Mammary epithelial cell (primary cell): ENCODE measurements around the gene UNC119.

Experiments used
- EZH2 ChIP-seq: IDR thresholded peaks from 2 replicates; pipeline ENCODE4 v1.6.1; 2012; ENCODE audit warnings: low read length, inconsistent platforms, borderline replicate concordance
- TF ChIP-seq, protein P1 (sequence below), 2 donors: IDR thresholded peaks in 1 of 2; conservative IDR thresholded peaks in 1 of 2; 2 replicates each; pipeline ENCODE4 v1.5.1; 2011 to 2012; ENCODE audit warnings: inconsistent platforms in 2 of 2, low read length in 2 of 2, mild to moderate bottlenecking in 2 of 2, control low read depth in 1 of 2, low read depth in 1 of 2; ENCODE audit not compliant: insufficient read depth in 1 of 2; ENCODE audit errors: extremely low read depth in 1 of 2

DNA sequence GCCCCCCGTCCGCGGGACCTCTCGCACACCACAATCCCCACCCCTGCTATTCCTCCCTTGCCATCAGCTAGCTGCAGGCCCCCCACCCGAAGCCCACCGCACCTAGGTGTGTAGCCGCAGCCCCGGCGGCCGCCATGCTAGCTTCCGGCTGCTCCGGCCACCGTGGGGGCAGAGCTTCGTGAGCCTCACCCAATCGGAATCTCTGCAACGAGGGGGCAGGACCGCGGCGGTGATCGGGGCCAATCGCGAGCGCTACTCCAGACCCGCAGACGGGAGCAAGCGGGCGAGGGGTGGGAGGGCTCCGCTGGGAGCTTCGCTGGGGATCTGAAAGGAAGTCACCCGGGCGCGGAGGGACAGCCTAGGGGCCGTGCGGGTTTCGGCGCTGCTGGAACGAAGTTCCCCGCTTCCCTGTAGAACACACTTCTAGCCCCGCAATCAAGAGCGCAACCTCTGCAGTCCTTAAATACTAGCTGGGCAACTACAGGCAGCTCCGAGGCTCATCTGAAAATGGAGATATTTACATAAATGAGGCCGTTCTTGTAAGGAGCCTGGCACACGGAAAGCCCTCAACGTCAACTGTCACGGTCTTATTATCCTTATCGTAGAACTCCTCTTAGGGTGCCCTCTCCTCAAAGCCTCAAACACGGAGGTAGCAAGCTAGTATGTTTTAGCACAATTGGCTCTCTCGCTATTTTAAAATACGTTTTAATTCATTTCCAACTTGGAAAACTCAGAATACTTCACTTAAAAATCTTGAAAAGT, 19.1 kb upstream of the UNC119 start, which contains the start of gene PIGS:
- TF ChIP-seq, protein P1, sequence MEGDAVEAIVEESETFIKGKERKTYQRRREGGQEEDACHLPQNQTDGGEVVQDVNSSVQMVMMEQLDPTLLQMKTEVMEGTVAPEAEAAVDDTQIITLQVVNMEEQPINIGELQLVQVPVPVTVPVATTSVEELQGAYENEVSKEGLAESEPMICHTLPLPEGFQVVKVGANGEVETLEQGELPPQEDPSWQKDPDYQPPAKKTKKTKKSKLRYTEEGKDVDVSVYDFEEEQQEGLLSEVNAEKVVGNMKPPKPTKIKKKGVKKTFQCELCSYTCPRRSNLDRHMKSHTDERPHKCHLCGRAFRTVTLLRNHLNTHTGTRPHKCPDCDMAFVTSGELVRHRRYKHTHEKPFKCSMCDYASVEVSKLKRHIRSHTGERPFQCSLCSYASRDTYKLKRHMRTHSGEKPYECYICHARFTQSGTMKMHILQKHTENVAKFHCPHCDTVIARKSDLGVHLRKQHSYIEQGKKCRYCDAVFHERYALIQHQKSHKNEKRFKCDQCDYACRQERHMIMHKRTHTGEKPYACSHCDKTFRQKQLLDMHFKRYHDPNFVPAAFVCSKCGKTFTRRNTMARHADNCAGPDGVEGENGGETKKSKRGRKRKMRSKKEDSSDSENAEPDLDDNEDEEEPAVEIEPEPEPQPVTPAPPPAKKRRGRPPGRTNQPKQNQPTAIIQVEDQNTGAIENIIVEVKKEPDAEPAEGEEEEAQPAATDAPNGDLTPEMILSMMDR (conservative IDR thresholded peaks at IDR 0.05 in 1 of 2, IDR thresholded peaks at IDR 0.05 in 1 of 2; ENCODE audit: extremely low read depth in 1 of 2, insufficient read depth in 1 of 2, low read depth in 1 of 2, low read length in 2 of 2) = no peak
- no peak for TF ChIP-seq EZH2
